Measurements from ENCODE around the gene ATM. TPM values are rescaled to one million over a fixed set of nuclear protein-coding genes. Genes with fewer than 3 reads are reported as not detected.
A peak's percentile ranks its signal among the peaks of the same experiment; 100 is the strongest.
"Not testable (repeated sequence)": the region's sequence is repeated elsewhere in the genome, so short reads cannot be mapped to it uniquely, and the experiment has no call there.

ATM gene
- total RNA-seq, 1 donor from 2014 or later, result 184 TPM

GRCh38 chr11:108246885-108247284 is 24.0 kb downstream of the ATM start:
- ChIA-PET POLR2A (no interaction called here), CTCF (no interaction called here)
- no peak for TF ChIP-seq CTCF (IDR thresholded peaks at IDR 0.05)
- Mint-ChIP-seq H3K27ac (no peak overlapping the region), H3K4me3 (no peak overlapping the region), H3K9me3 (no peaks in the 10 kb centered on the region), H3K27me3 (no peaks in the 10 kb centered on the region), H3K4me1 (peaks cover 3% of the 10 kb centered on the region), H3K36me3 (ENCODE audit: low read depth) (peaks cover 67% of the 10 kb centered on the region)
- ATAC-seq (ENCODE audit: low read depth), result no peak
- intact Hi-C loops (cut with micrococcal nuclease), result no loop called here
- no peak for DNase-seq

- H3K27ac Mint-ChIP-seq, result no peak overlapping the region
- TF ChIP-seq CTCF (IDR thresholded peaks at IDR 0.05), result no peak
- peaks cover 76% of the 10 kb centered on the region for H3K36me3 Mint-ChIP-seq (ENCODE audit: low read depth)
- H3K27me3 Mint-ChIP-seq, result no peaks in the 10 kb centered on the region
- DNase-seq (no peak), ATAC-seq (ENCODE audit: low read depth) (no peak)
- intact Hi-C loops (cut with micrococcal nuclease), result loop anchor here (2.0 kb wide), 1 partner anchor 18 kb away; no protein-coding TSS in a partner anchor
- no peak overlapping the region for H3K4me3 Mint-ChIP-seq
- H3K9me3 Mint-ChIP-seq, result no peaks in the 10 kb centered on the region
- POLR2A ChIA-PET, result interaction anchor here (1.0 kb wide), 1 partner anchor 16 kb away, joined by 3 read pairs; no protein-coding TSS in a partner anchor
- no peaks in the 10 kb centered on the region for H3K4me1 Mint-ChIP-seq
- CTCF ChIA-PET, result interaction anchor here (0.9 to 1.7 kb wide), 2 partner anchors 25 to 30 kb away, joined by 3 to 4 read pairs; partner anchors contain the start of gene ATM
These were observed 30.3 kb downstream of the ATM start for GRCh38 chr11:108253176-108253575.

- no peak for TF ChIP-seq CTCF (IDR thresholded peaks at IDR 0.05)
- ChIA-PET POLR2A (no interaction called here), CTCF (no interaction called here)
- DNase-seq (no peak), ATAC-seq (ENCODE audit: low read depth) (no peak)
- H3K9me3 Mint-ChIP-seq, result no peaks in the 10 kb centered on the region
- H3K27ac Mint-ChIP-seq, result peak overlapping the region; percentile 7
- H3K4me3 Mint-ChIP-seq, result no peak overlapping the region
- intact Hi-C loops (cut with micrococcal nuclease), result no loop called here
- H3K36me3 Mint-ChIP-seq (ENCODE audit: low read depth), result peaks cover 61% of the 10 kb centered on the region
- no peaks in the 10 kb centered on the region for H3K27me3 Mint-ChIP-seq
- no peaks in the 10 kb centered on the region for H3K4me1 Mint-ChIP-seq
These were observed 46.7 kb downstream of the ATM start for GRCh38 chr11:108269583-108269982.

GRCh38 chr11:108276985-108277616 is 54.2 kb downstream of the ATM start:
- POLR2A ChIA-PET, H3K4me1 Mint-ChIP-seq: not testable (repeated sequence)

GRCh38 chr11:108278546-108278945 is 55.7 kb downstream of the ATM start:
- Mint-ChIP-seq H3K27me3 (no peaks in the 10 kb centered on the region), H3K9me3 (no peaks in the 10 kb centered on the region), H3K4me3 (no peak overlapping the region), H3K4me1 (no peaks in the 10 kb centered on the region), H3K36me3 (ENCODE audit: low read depth) (peaks cover 85% of the 10 kb centered on the region), H3K27ac (no peak overlapping the region)
- intact Hi-C loops (cut with micrococcal nuclease), result no loop called here
- CTCF ChIA-PET, result no interaction called here
- no peak for ATAC-seq (ENCODE audit: low read depth)
- POLR2A ChIA-PET, result no interaction called here
- no peak for DNase-seq
- no peak for TF ChIP-seq CTCF (IDR thresholded peaks at IDR 0.05)

More at GRCh38 chr11:108276985-108277616, 54.2 kb downstream of the ATM start:
- DNase-seq; H3K27ac Mint-ChIP-seq; H3K27me3 Mint-ChIP-seq; intact Hi-C loops (cut with micrococcal nuclease); H3K4me3 Mint-ChIP-seq; ATAC-seq (ENCODE audit: low read depth); CTCF ChIA-PET; H3K9me3 Mint-ChIP-seq: not testable (repeated sequence)
- H3K36me3 Mint-ChIP-seq (ENCODE audit: low read depth), result peaks cover 90% of the 10 kb centered on the region

- H3K4me3 Mint-ChIP-seq, result no peak overlapping the region
- CTCF ChIA-PET, result no interaction called here
- no peaks in the 10 kb centered on the region for H3K27me3 Mint-ChIP-seq
- TF ChIP-seq CTCF (IDR thresholded peaks at IDR 0.05), result no peak
- intact Hi-C loops (cut with micrococcal nuclease), result no loop called here
- H3K4me1 Mint-ChIP-seq, result no peaks in the 10 kb centered on the region
- H3K27ac Mint-ChIP-seq, result no peak overlapping the region
- ATAC-seq (ENCODE audit: low read depth) (no peak), DNase-seq (no peak)
- POLR2A ChIA-PET, result no interaction called here
- no peaks in the 10 kb centered on the region for H3K9me3 Mint-ChIP-seq
- H3K36me3 Mint-ChIP-seq (ENCODE audit: low read depth), result peaks cover 84% of the 10 kb centered on the region
These were observed 56.1 kb downstream of the ATM start for GRCh38 chr11:108278954-108279353.

Measured in activated B cell treated with CpG ODN at 0.5 μM for 24 hours (primary cell).